Bronchial epithelial cell (primary cell): ENCODE measurements around the gene DHX34. TPM values are rescaled to one million over a fixed set of nuclear protein-coding genes. Genes with fewer than 3 reads are reported as not detected.
A peak's percentile ranks its signal among the peaks of the same experiment; 100 is the strongest.
"Not testable (repeated sequence)": the region's sequence is repeated elsewhere in the genome, so short reads cannot be mapped to it uniquely, and the experiment has no call there.

Source experiments
- DNase-seq: peaks from one replicate; pipeline ENCODE4 v3.0.0-alpha.2; 2010; ENCODE audit warnings: low read depth
- FAIRE-seq: peaks from 2 replicates; lab custom pipeline; 2011; peaks lifted over from hg19 to GRCh38; lab: Jason Lieb, UNC
- H3K27me3 ChIP-seq: 2 replicates; pipeline ENCODE4 v1.5.1; 2011; ENCODE audit warnings: low read length; ENCODE audit not compliant: control insufficient read depth, insufficient read depth
- H3K36me3 ChIP-seq: 2 replicates; pipeline ENCODE4 v1.5.1; 2011; ENCODE audit warnings: low read length; ENCODE audit not compliant: control insufficient read depth, insufficient read depth
- H3K4me3 ChIP-seq: 2 replicates; pipeline ENCODE4 v1.5.1; 2011; ENCODE audit warnings: mild to moderate bottlenecking, low read depth, low read length, control low read depth
- total RNA-seq: library from RNA; depleted of rRNA; stranded (reverse); fragments of >200 nt; gene quantifications from 2 replicates; pipeline ENCODE4 v1.2.1, GENCODE V29; 2014
- TF ChIP-seq, protein P1 (sequence below): IDR thresholded peaks from 2 replicates; pipeline ENCODE4 v1.5.1; 2011; ENCODE audit warnings: mild to moderate bottlenecking, moderate library complexity, low read length, control low read depth, inconsistent platforms; ENCODE audit not compliant: insufficient read depth, severe bottlenecking

Gene DHX34
- total RNA-seq, 1 donor from 2014 or later = 9.5 TPM

DNA sequence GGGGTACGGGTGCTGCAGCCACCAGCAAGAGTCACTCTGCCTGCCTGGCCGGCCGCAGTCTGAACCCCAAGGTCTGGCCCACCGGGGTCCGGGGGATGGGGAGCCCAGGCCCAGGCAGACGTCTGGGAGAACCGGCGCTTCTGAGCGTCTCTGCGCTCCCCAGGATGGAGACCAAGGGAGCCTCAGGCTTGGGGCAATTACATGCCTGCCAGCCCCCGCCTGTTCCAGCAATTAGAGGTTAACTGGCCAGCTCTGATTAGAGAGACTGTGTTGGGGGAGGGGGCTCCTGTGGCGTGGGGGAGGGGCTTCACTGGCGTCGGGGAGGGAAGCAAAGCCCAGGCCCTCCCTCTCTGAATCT is 58.3 kb downstream of the DHX34 start:
- no peak for FAIRE-seq
- H3K4me3 ChIP-seq = no peak overlapping the region
- no peaks in the 10 kb centered on the region for H3K36me3 ChIP-seq
- H3K27me3 ChIP-seq = peaks cover 4% of the 10 kb centered on the region
- DNase-seq = no peak
- TF ChIP-seq, protein P1, sequence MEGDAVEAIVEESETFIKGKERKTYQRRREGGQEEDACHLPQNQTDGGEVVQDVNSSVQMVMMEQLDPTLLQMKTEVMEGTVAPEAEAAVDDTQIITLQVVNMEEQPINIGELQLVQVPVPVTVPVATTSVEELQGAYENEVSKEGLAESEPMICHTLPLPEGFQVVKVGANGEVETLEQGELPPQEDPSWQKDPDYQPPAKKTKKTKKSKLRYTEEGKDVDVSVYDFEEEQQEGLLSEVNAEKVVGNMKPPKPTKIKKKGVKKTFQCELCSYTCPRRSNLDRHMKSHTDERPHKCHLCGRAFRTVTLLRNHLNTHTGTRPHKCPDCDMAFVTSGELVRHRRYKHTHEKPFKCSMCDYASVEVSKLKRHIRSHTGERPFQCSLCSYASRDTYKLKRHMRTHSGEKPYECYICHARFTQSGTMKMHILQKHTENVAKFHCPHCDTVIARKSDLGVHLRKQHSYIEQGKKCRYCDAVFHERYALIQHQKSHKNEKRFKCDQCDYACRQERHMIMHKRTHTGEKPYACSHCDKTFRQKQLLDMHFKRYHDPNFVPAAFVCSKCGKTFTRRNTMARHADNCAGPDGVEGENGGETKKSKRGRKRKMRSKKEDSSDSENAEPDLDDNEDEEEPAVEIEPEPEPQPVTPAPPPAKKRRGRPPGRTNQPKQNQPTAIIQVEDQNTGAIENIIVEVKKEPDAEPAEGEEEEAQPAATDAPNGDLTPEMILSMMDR = no peak

DNA sequence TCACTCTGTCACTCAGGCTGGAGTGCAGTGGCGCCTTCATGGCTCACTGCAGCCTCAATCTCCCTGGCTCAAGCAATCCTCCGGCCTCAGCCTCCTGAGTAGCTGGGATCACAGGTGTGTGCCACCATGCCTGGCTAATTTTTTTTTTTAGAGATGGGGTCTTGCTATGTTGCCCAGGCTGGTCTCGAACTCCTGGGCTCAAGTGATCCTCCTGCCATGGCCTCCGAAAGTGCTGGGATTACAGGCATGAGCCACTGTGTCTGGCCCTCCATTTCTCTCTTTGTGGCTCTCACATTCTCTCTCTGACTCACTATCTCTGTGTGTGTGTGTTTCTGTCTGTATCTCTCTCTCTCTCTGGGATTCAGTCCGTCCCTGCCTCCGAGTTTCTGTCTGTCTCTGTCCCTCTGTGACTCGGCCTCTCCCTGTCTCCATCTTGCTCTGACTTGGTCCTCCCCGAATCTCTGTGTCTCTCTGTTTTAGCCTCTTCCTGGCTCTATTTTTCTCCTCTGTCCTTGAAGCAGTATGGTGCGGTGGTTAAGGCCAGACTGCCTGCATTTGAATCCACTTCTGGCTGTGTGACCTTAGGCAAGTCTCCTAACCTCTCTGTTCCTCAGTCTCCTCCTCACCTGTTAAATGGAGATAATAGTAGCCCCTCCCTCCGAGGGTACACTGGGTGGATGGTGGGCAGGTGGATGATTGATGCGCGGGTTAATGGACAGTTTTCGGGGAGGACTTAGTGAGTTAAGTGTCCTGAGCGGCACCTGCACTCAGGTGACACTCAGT is 59.2 kb downstream of the DHX34 start:
- no peak overlapping the region for H3K4me3 ChIP-seq
- H3K36me3 ChIP-seq = no peaks in the 10 kb centered on the region
- H3K27me3 ChIP-seq = peaks cover 4% of the 10 kb centered on the region
- TF ChIP-seq, protein P1 = no peak
- DNase-seq (no peak), FAIRE-seq (no peak)

DNA sequence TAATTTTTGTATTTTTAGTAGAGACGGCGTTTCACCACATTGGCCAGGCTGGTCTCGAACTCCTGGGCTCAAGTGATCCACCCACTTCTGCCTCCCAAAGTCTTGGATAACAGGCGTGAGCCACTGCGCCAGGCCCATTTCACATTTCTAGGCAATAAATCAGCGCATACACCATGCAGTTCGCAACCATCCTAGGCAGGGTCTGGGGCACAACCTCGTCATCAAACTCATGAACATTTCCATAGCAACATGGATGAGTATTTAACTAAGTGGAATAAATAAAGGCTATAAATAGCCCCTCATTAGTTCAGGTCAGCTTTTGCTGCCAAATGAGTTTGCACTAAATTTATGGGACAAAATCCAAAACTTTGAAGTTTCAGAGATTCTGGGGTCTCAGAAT is 62.0 kb downstream of the DHX34 start:
- no peaks in the 10 kb centered on the region for H3K36me3 ChIP-seq
- FAIRE-seq = no peak

DNA sequence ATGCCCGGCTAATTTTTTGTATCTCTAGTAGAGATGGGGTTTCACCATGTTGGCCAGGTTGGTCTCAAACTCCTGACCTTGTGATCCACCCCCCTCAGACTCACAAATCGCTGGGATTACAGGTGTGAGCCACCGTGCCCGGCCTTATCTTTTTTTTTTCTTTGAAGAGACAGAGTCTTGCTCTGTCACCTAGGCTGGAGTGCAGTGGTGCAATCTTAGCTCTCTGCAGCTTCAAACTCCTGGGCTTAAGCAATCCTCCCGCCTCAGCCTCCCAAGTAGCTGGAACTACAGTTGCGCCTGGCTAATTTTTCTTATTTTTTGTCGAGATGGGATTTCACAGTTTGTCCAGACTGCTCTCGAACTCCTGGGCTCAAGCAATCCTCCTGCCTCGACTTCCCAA is 62.6 kb downstream of the DHX34 start:
- not testable (repeated sequence) for DNase-seq, FAIRE-seq
- peaks cover 13% of the 10 kb centered on the region for H3K27me3 ChIP-seq

More for the DNA sequence above, 62.0 kb downstream of the DHX34 start:
- no peak overlapping the region for H3K4me3 ChIP-seq
- TF ChIP-seq, protein P1 = no peak
- peaks cover 10% of the 10 kb centered on the region for H3K27me3 ChIP-seq
- no peak for DNase-seq

DNA sequence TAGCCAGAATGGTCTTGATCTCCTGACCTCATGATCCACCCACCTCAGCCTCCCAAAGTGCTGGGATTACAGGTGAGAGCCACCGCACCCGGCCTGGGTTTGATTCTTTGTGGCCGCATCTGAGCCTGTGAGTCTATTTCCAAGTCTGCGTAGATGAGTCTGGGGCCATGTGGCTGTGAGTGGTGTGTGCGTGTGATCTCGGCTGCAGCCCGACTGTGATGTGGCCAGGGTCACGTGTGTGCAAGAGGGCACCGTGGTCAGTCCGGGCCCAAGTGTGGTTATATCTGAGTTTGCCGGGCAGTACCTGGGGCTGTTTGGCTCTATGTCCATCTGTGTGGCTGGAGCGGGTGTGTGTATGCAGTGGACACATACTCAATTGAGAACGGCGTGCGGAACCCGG is 64.8 kb downstream of the DHX34 start:
- Histone ChIP-seq H3K4me3 (no peak overlapping the region), H3K36me3 (no peaks in the 10 kb centered on the region), H3K27me3 (peaks cover 26% of the 10 kb centered on the region)
- no peak for DNase-seq
- TF ChIP-seq, protein P1 = no peak
- no peak for FAIRE-seq

More for the DNA sequence above, 62.6 kb downstream of the DHX34 start:
- not testable (repeated sequence) for H3K36me3 ChIP-seq, H3K4me3 ChIP-seq

DNA sequence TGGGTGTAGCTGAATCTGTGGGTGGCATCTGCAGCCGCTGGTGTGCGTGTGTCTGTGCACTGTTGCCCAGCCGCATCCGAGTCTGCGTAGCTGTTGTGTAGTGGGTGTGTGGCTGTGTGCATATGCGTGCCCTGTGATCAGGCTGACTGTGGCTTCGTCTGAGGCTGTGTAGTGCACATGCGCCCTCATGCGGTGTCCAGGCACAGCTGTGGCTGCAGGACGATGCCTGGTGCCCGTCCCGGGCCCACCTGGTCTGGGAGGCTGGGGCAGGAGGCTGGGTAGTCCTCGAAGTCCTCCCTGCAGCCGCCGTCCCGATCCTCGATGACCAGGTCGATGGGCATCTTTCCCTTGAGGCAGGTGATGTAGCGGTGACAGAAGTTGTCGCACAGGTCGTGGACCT is 65.4 kb downstream of the DHX34 start:
- DNase-seq (no peak), FAIRE-seq (peak; percentile 75)
- H3K27me3 ChIP-seq = peaks cover 27% of the 10 kb centered on the region

More for the DNA sequence above, 65.4 kb downstream of the DHX34 start:
- no peaks in the 10 kb centered on the region for H3K36me3 ChIP-seq
- TF ChIP-seq, protein P1 = peak; percentile 47
- H3K4me3 ChIP-seq = no peak overlapping the region
